H9 (cell line): ENCODE data around the gene SLC14A1. TPM values are rescaled to one million over a fixed set of nuclear protein-coding genes. Genes with fewer than 3 reads are reported as not detected.

Experiments used
- DNase-seq: peaks from one replicate; pipeline ENCODE4 v3.0.0-alpha.2; 2017
- H2AFZ ChIP-seq: one replicate; pipeline ENCODE4 v1.6.1; 2013; ENCODE audit warnings: mild to moderate bottlenecking, low read length, control low read depth, moderate library complexity
- H2AK5ac ChIP-seq: 2 replicates; pipeline ENCODE4 v1.6.1; 2013; ENCODE audit warnings: low read length, control low read depth, mixed read lengths; ENCODE audit not compliant: insufficient read length
- H2BK120ac ChIP-seq: one replicate; pipeline ENCODE4 v1.6.1; 2013; ENCODE audit warnings: low read depth, mild to moderate bottlenecking, low read length, control low read depth, inconsistent platforms; ENCODE audit not compliant: poor library complexity, severe bottlenecking
- H2BK12ac ChIP-seq: 2 replicates; pipeline ENCODE4 v1.6.1; 2013; ENCODE audit warnings: low read length, control low read depth, mixed read lengths, low read depth; ENCODE audit not compliant: insufficient read length
- H2BK15ac ChIP-seq: 2 replicates; pipeline ENCODE4 v1.6.1; 2013; ENCODE audit warnings: low read depth, low read length, control low read depth
- H2BK20ac ChIP-seq: one replicate; pipeline ENCODE4 v1.6.1; 2013; ENCODE audit warnings: low read depth, mild to moderate bottlenecking, low read length, control low read depth, inconsistent platforms; ENCODE audit not compliant: poor library complexity, severe bottlenecking
- H2BK5ac ChIP-seq: 2 replicates; pipeline ENCODE4 v1.6.1; 2013; ENCODE audit warnings: low read length, control low read depth, mixed read lengths; ENCODE audit not compliant: insufficient read length
- H3K14ac ChIP-seq: 2 replicates; pipeline ENCODE4 v1.6.1; 2013; ENCODE audit warnings: low read length, control low read depth; ENCODE audit not compliant: insufficient read depth
- H3K18ac ChIP-seq: 2 replicates; pipeline ENCODE4 v1.6.1; 2013; ENCODE audit warnings: low read depth, mild to moderate bottlenecking, mixed read lengths, low read length, control low read depth; ENCODE audit not compliant: insufficient read length
- H3K23ac ChIP-seq: 2 replicates; pipeline ENCODE4 v1.6.1; 2013; ENCODE audit warnings: low read length, control low read depth, mixed read lengths, low read depth; ENCODE audit not compliant: insufficient read length
- H3K23me2 ChIP-seq: 2 replicates; pipeline ENCODE4 v1.6.1; 2013; ENCODE audit warnings: low read depth, mild to moderate bottlenecking, mixed read lengths, low read length, control low read depth; ENCODE audit not compliant: insufficient read length, poor library complexity, severe bottlenecking
- H3K27ac ChIP-seq: 2 replicates; pipeline ENCODE4 v1.5.1; 2013; ENCODE audit warnings: low read length, control low read depth, mixed read lengths, low read depth; ENCODE audit not compliant: insufficient read length
- H3K27me3 ChIP-seq: 2 replicates; pipeline ENCODE4 v1.6.1; 2013; ENCODE audit warnings: low read length, control low read depth, inconsistent platforms; ENCODE audit not compliant: insufficient read depth
- H3K4ac ChIP-seq: 2 replicates; pipeline ENCODE4 v1.6.1; 2013; ENCODE audit warnings: low read depth, mild to moderate bottlenecking, control low read depth, inconsistent platforms, low read length, moderate library complexity
- H3K4me1 ChIP-seq: 2 replicates; pipeline ENCODE4 v1.6.1; 2013; ENCODE audit warnings: low read length, control low read depth, inconsistent platforms; ENCODE audit not compliant: insufficient read depth
- H3K4me2 ChIP-seq: 2 replicates; pipeline ENCODE4 v1.6.1; 2013; ENCODE audit warnings: low read length, control low read depth, mixed read lengths; ENCODE audit not compliant: insufficient read length, insufficient read depth
- H3K56ac ChIP-seq: 2 replicates; pipeline ENCODE4 v1.6.1; 2013; ENCODE audit warnings: low read depth, mild to moderate bottlenecking, mixed read lengths, low read length, control low read depth; ENCODE audit not compliant: insufficient read length
- H3K79me1 ChIP-seq: 2 replicates; pipeline ENCODE4 v1.6.1; 2013; ENCODE audit warnings: low read depth, mild to moderate bottlenecking, moderate library complexity, low read length, control low read depth, inconsistent platforms; ENCODE audit not compliant: insufficient read depth, poor library complexity, severe bottlenecking
- H3K79me2 ChIP-seq: 2 replicates; pipeline ENCODE4 v1.6.1; 2013; ENCODE audit warnings: low read length, control low read depth, inconsistent platforms; ENCODE audit not compliant: insufficient read depth
- H3K9ac ChIP-seq: 2 replicates; pipeline ENCODE4 v1.6.1; 2013; ENCODE audit warnings: low read length, control low read depth, mixed read lengths; ENCODE audit not compliant: insufficient read length; ENCODE audit errors: extremely low read depth
- H3K9me3 ChIP-seq: one replicate; pipeline ENCODE4 v1.6.1; 2013; ENCODE audit warnings: low read depth, low read length, inconsistent platforms; ENCODE audit not compliant: control insufficient read depth
- H3T11ph ChIP-seq: one replicate; pipeline ENCODE4 v1.6.1; 2013; ENCODE audit warnings: mild to moderate bottlenecking, low read length, control low read depth, inconsistent platforms
- H4K20me1 ChIP-seq: one replicate; pipeline ENCODE4 v1.6.1; 2013; ENCODE audit not compliant: control insufficient read depth, insufficient read length, insufficient read depth
- H4K5ac ChIP-seq: 2 replicates; pipeline ENCODE4 v1.6.1; 2013; ENCODE audit warnings: low read depth, mild to moderate bottlenecking, mixed read lengths, low read length, control low read depth; ENCODE audit not compliant: insufficient read length
- H4K8ac ChIP-seq: replicated peaks from 2 replicates; pipeline ENCODE4 v1.6.1; 2013; ENCODE audit warnings: low read length, control low read depth, mixed read lengths, low read depth; ENCODE audit not compliant: insufficient read length
- H4K91ac ChIP-seq: 2 replicates; pipeline ENCODE4 v1.6.1; 2013; ENCODE audit warnings: low read depth, mild to moderate bottlenecking, moderate library complexity, mixed read lengths, low read length, control low read depth; ENCODE audit not compliant: insufficient read length
- H3K27ac Mint-ChIP-seq, 3 experiments: 2 replicates in 2 of 3; 3 replicates in 1 of 3; pipeline ENCODE4 v1.8.0; 2020 to 2021; ENCODE audit warnings: mixed read lengths in 3 of 3, mild to moderate bottlenecking in 1 of 3, moderate library complexity in 1 of 3
- H3K27me3 Mint-ChIP-seq: 2 replicates; pipeline ENCODE4 v1.8.0; 2021; ENCODE audit warnings: low read depth, mild to moderate bottlenecking, moderate library complexity, mixed read lengths
- H3K36me3 Mint-ChIP-seq, 3 experiments: 2 replicates in 2 of 3; 3 replicates in 1 of 3; pipeline ENCODE4 v1.8.0; 2020 to 2021; ENCODE audit warnings: low read depth in 3 of 3, mixed read lengths in 3 of 3; ENCODE audit not compliant: insufficient read depth in 1 of 3
- H3K4me1 Mint-ChIP-seq, 2 experiments: 2 replicates each; pipeline ENCODE4 v1.8.0; 2020; ENCODE audit warnings: mixed read lengths in 2 of 2
- H3K4me3 Mint-ChIP-seq, 2 experiments: 2 replicates in 1 of 2; 3 replicates in 1 of 2; pipeline ENCODE4 v1.8.0; 2020 to 2021; ENCODE audit warnings: mild to moderate bottlenecking in 2 of 2, mixed read lengths in 2 of 2, moderate library complexity in 1 of 2
- H3K9me3 Mint-ChIP-seq, 2 experiments: 2 replicates in 1 of 2; 3 replicates in 1 of 2; pipeline ENCODE4 v1.8.0; 2020; ENCODE audit warnings: mild to moderate bottlenecking in 2 of 2, mixed read lengths in 2 of 2, moderate library complexity in 1 of 2
- WGBS: extraction: QIAGEN DNeasy Blood & Tissue Kit; methylation state at CpG from one replicate; pipeline ENCODE4 v1.1.7; 2013; ENCODE audit warnings: missing lambda C conversion rate, low lambda C conversion rate, mixed read lengths; ENCODE audit not compliant: insufficient read length; ENCODE audit errors: extremely low coverage; 5-methylcytosine and 5-hydroxymethylcytosine counted together
- total RNA-seq: library from RNA; stranded (reverse); gene quantifications from 2 replicates; pipeline ENCODE4 v1.2.1, GENCODE V29; 2021
- TF ChIP-seq, protein P1 (sequence below): fragments of 200-600 bp; sonication (generic); conservative IDR thresholded peaks from 3 replicates; pipeline ENCODE4 v1.8.0; 2021; ENCODE audit warnings: antibody characterized with exemption, mild to moderate bottlenecking

Gene SLC14A1
- total RNA-seq, 1 experiment from 2014 or later: not detected

DNA sequence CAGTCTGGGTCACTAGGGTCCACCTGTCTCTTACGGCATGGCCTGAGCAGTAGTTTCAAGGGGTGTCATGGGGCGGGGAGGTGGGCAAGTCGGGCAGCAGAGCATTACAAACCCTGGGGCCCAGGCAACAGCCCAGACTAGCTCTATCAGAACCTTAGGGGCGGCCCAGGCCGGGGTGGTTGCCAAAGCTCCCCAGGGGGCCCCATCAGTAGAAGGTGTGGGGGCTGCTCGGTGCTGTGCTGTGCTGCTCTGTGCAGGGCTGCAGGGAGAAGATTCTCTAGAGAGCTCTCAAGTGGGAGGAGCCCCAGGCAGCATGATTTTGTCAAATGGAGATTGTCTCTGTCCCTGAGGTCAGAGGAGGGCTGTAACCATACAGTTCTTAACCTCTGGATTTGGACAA lies 36.4 kb upstream of the SLC14A1 start:
- no peaks in the 10 kb centered on the region for H3K9me3 Mint-ChIP-seq
- TF ChIP-seq, protein P1, sequence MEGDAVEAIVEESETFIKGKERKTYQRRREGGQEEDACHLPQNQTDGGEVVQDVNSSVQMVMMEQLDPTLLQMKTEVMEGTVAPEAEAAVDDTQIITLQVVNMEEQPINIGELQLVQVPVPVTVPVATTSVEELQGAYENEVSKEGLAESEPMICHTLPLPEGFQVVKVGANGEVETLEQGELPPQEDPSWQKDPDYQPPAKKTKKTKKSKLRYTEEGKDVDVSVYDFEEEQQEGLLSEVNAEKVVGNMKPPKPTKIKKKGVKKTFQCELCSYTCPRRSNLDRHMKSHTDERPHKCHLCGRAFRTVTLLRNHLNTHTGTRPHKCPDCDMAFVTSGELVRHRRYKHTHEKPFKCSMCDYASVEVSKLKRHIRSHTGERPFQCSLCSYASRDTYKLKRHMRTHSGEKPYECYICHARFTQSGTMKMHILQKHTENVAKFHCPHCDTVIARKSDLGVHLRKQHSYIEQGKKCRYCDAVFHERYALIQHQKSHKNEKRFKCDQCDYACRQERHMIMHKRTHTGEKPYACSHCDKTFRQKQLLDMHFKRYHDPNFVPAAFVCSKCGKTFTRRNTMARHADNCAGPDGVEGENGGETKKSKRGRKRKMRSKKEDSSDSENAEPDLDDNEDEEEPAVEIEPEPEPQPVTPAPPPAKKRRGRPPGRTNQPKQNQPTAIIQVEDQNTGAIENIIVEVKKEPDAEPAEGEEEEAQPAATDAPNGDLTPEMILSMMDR: no peak

More for the DNA sequence above, 36.4 kb upstream of the SLC14A1 start:
- Histone ChIP-seq H3K79me2 (no peaks in the 10 kb centered on the region), H4K8ac (no peak overlapping the region), H3K9me3 (no peaks in the 10 kb centered on the region), H3K79me1 (no peaks in the 10 kb centered on the region), H3K4me2 (no peak overlapping the region), H3K23ac (no peak overlapping the region), H2AK5ac (no peak overlapping the region), H4K5ac (no peak overlapping the region), H3T11ph (no peak overlapping the region), H3K27me3 (no peaks in the 10 kb centered on the region), H2AFZ (no peak overlapping the region), H3K27ac (no peak overlapping the region), H2BK5ac (no peak overlapping the region), H2BK15ac (no peak overlapping the region), H2BK120ac (no peak overlapping the region), H3K4ac (no peak overlapping the region), H3K23me2 (no peaks in the 10 kb centered on the region), H2BK20ac (no peak overlapping the region), H3K9ac (no peak overlapping the region), H3K18ac (no peak overlapping the region), H4K20me1 (no peaks in the 10 kb centered on the region), H3K56ac (no peak overlapping the region), H3K14ac (no peak overlapping the region; the same call in 1 of the 2 replicates), H3K4me1 (peaks cover 10% of the 10 kb centered on the region), H2BK12ac (no peak overlapping the region), H4K91ac (no peak overlapping the region)
- Mint-ChIP-seq H3K36me3 (no peaks in the 10 kb centered on the region), H3K4me3 (no peak overlapping the region), H3K27me3 (no peaks in the 10 kb centered on the region), H3K27ac (no peak overlapping the region), H3K4me1 (peaks cover 27 to 35% of the 10 kb centered on the region in 2 experiments)
- WGBS: no CpG with 5 or more reads among the region's 6 CpGs
- DNase-seq: no peak
